Liver (tissue), 9 donors: ENCODE measurements around the gene CAVIN2. TPM values are rescaled to one million over a fixed set of nuclear protein-coding genes. Genes with fewer than 3 reads are reported as not detected.

Experiments used
- DNase-seq: peaks from one replicate; pipeline ENCODE4 v3.0.0-alpha.2; 2017; ENCODE audit warnings: low spot score
- H3K27ac ChIP-seq, 2 donors: one replicate each; pipeline ENCODE4 v1.7.0; 2013; ENCODE audit warnings: inconsistent platforms in 2 of 2, low read length in 2 of 2, control low read depth in 1 of 2, low read depth in 1 of 2, mild to moderate bottlenecking in 1 of 2
- H3K27me3 ChIP-seq, 4 donors: one replicate each; pipeline versions ENCODE4 v1.6.1 to v1.7.0; 2013; ENCODE audit warnings: low read length in 3 of 4, inconsistent platforms in 1 of 4, mild to moderate bottlenecking in 1 of 4, moderate library complexity in 1 of 4; ENCODE audit not compliant: control insufficient read depth in 4 of 4, insufficient read depth in 4 of 4
- H3K36me3 ChIP-seq, 4 donors: one replicate each; pipeline versions ENCODE4 v1.6.1 to v1.7.0; 2013; ENCODE audit warnings: low read length in 3 of 4, mild to moderate bottlenecking in 3 of 4, low read depth in 1 of 4, moderate library complexity in 1 of 4; ENCODE audit not compliant: control insufficient read depth in 4 of 4, insufficient read depth in 3 of 4
- H3K4me1 ChIP-seq, 4 donors: one replicate each; pipeline versions ENCODE4 v1.6.1 to v1.7.0; 2013; ENCODE audit warnings: low read length in 3 of 4, mild to moderate bottlenecking in 3 of 4, moderate library complexity in 1 of 4; ENCODE audit not compliant: control insufficient read depth in 4 of 4, insufficient read depth in 4 of 4
- H3K4me3 ChIP-seq, 3 donors: one replicate each; pipeline versions ENCODE4 v1.6.1 to v1.7.0; 2013; ENCODE audit warnings: low read length in 3 of 3, control low read depth in 1 of 3, low read depth in 1 of 3, mild to moderate bottlenecking in 1 of 3
- H3K9ac ChIP-seq, 2 donors: one replicate each; pipeline ENCODE4 v1.7.0; 2013; ENCODE audit warnings: low read length in 2 of 2, mild to moderate bottlenecking in 2 of 2, moderate library complexity in 2 of 2, control low read depth in 1 of 2, low read depth in 1 of 2
- H3K9me3 ChIP-seq, 4 donors: one replicate each; pipeline versions ENCODE4 v1.6.1 to v1.7.0; 2013; ENCODE audit warnings: low read length in 3 of 4; ENCODE audit not compliant: control insufficient read depth in 4 of 4
- ATF3 ChIP-seq: IDR thresholded peaks from 2 replicates; pipeline ENCODE4 v1.6.1; 2016; ENCODE audit warnings: antibody characterized with exemption
- CTCF ChIP-seq: fragments of 150-350 bp; IDR thresholded peaks from 2 replicates; pipeline ENCODE4 v1.5.1; 2017; ENCODE audit warnings: improper control_type of control experiment, low read depth, low read length; ENCODE audit not compliant: missing input control
- EGR1 ChIP-seq, 2 donors: IDR thresholded peaks; 2 replicates each; pipeline ENCODE4 v1.6.1; 2016 to 2018; ENCODE audit warnings: antibody characterized with exemption in 2 of 2, low read depth in 2 of 2
- FOXA1 ChIP-seq: IDR thresholded peaks from 2 replicates; pipeline ENCODE4 v1.6.1; 2016; ENCODE audit warnings: antibody characterized with exemption
- GABPA ChIP-seq, 2 donors: IDR thresholded peaks in 1 of 2; conservative IDR thresholded peaks in 1 of 2; 2 replicates each; pipeline ENCODE4 v1.6.1; 2016; ENCODE audit warnings: antibody characterized with exemption in 2 of 2, mild to moderate bottlenecking in 1 of 2, moderate library complexity in 1 of 2
- HNF4A ChIP-seq, 2 donors: conservative IDR thresholded peaks; 2 replicates each; pipeline ENCODE4 v1.6.1; 2016; ENCODE audit warnings: antibody characterized with exemption in 2 of 2, mild to moderate bottlenecking in 2 of 2
- HNF4G ChIP-seq: IDR thresholded peaks from 2 replicates; pipeline ENCODE4 v1.6.1; 2016; ENCODE audit warnings: antibody characterized with exemption
- JUND ChIP-seq, 2 donors: IDR thresholded peaks; 2 replicates each; pipeline ENCODE4 v1.6.1; 2016; ENCODE audit warnings: antibody characterized with exemption in 2 of 2
- MAX ChIP-seq: IDR thresholded peaks from 2 replicates; pipeline ENCODE4 v1.6.1; 2016; ENCODE audit warnings: antibody characterized with exemption
- NR2F2 ChIP-seq: IDR thresholded peaks from 2 replicates; pipeline ENCODE4 v1.6.1; 2016; ENCODE audit warnings: antibody characterized with exemption
- RAD21 ChIP-seq, 2 donors: IDR thresholded peaks; 2 replicates each; pipeline ENCODE4 v1.6.1; 2016; ENCODE audit warnings: antibody characterized with exemption in 2 of 2, mild to moderate bottlenecking in 2 of 2
- REST ChIP-seq: IDR thresholded peaks from 2 replicates; pipeline ENCODE4 v1.6.1; 2016; ENCODE audit warnings: antibody characterized with exemption, mild to moderate bottlenecking
- RXRA ChIP-seq, 2 donors: IDR thresholded peaks; 2 replicates each; pipeline ENCODE4 v1.6.1; 2017 to 2018; ENCODE audit warnings: antibody characterized with exemption in 2 of 2, mild to moderate bottlenecking in 1 of 2
- SP1 ChIP-seq: IDR thresholded peaks from 2 replicates; pipeline ENCODE4 v1.6.1; 2018; ENCODE audit warnings: antibody characterized with exemption, mild to moderate bottlenecking
- TAF1 ChIP-seq: conservative IDR thresholded peaks from 2 replicates; pipeline ENCODE4 v1.6.1; 2016; ENCODE audit warnings: antibody characterized with exemption, mild to moderate bottlenecking
- YY1 ChIP-seq: IDR thresholded peaks from 2 replicates; pipeline ENCODE4 v1.6.1; 2016; ENCODE audit warnings: antibody characterized with exemption, mild to moderate bottlenecking
- ZBTB33 ChIP-seq: IDR thresholded peaks from 2 replicates; pipeline ENCODE4 v1.6.1; 2016; ENCODE audit warnings: antibody characterized with exemption
- WGBS: extraction: QIAGEN DNeasy Blood & Tissue Kit; methylation state at CpG from one replicate; pipeline ENCODE4 v1.1.7; 2013; 5-methylcytosine and 5-hydroxymethylcytosine counted together
- polyA plus RNA-seq, 2 donors: library from polyadenylated mRNA; stranded (reverse) in 1 of 2; unstranded in 1 of 2; fragments of 200-250 nt in 1 of 2; fragments of >200 nt in 1 of 2; fragmentation: Nextera tagmentation in 1 of 2; extraction: Ambion mirVana in 1 of 2; gene quantifications; one replicate each; pipeline versions ENCODE4 v1.2.1 to v1.2.3, GENCODE V29; 2013 to 2015
- total RNA-seq, 2 donors: library from RNA; depleted of rRNA; stranded (reverse); fragments of >200 nt; gene quantifications; one replicate each; pipeline ENCODE4 v1.2.3, GENCODE V29; 2014
- donor health status: healthy.
- donor health status: healthy.
- donor health status: healthy.
- donor health status: healthy.
- donor health status: healthy.

The CAVIN2 gene
- total and polyA plus RNA-seq, 4 donors: 13.3 to 20.7 (median 14.0) TPM

- Histone ChIP-seq H3K36me3 (no peaks in the 10 kb centered on the region), H3K27ac (no peak overlapping the region), H3K4me1 (no peaks in the 10 kb centered on the region), H3K9ac (no peak overlapping the region), H3K9me3 (no peaks in the 10 kb centered on the region), H3K27me3 (no peaks in the 10 kb centered on the region), H3K4me3 (no peak overlapping the region)
- TF ChIP-seq ATF3: no peak
- TF ChIP-seq SP1: no peak
- no peak for TF ChIP-seq HNF4A (conservative IDR thresholded peaks at IDR 0.05)
- no peak for TF ChIP-seq HNF4G
- no peak for TF ChIP-seq NR2F2
- TF ChIP-seq CTCF: no peak
- no peak for TF ChIP-seq MAX
- TF ChIP-seq RAD21 (IDR thresholded peaks at IDR 0.05): no peak
- no peak for TF ChIP-seq TAF1
- TF ChIP-seq JUND (IDR thresholded peaks at IDR 0.05): no peak
- TF ChIP-seq FOXA1: no peak
- WGBS: 91% methylated on average over 1 of the region's 1 CpG
- no peak for DNase-seq
Measured at GRCh38 chr2:191860760-191861466, 14.0 kb upstream of the CAVIN2 start.

- H3K9ac ChIP-seq: no peak overlapping the region
- no peaks in the 10 kb centered on the region for H3K9me3 ChIP-seq
- no peak for TF ChIP-seq RAD21 (IDR thresholded peaks at IDR 0.05)
- no peaks in the 10 kb centered on the region for H3K4me1 ChIP-seq
- no peaks in the 10 kb centered on the region for H3K36me3 ChIP-seq
- no peak overlapping the region for H3K4me3 ChIP-seq
- H3K27ac ChIP-seq: no peak overlapping the region
- no peak for DNase-seq
- no peaks in the 10 kb centered on the region for H3K27me3 ChIP-seq
- WGBS: 96% methylated on average over 1 of the region's 1 CpG
Measured at GRCh38 chr2:191859681-191860080, 12.8 kb upstream of the CAVIN2 start.

GRCh38 chr2:191857886-191858285 lies 11.0 kb upstream of the CAVIN2 start:
- Histone ChIP-seq H3K9ac (no peak overlapping the region), H3K27ac (no peak overlapping the region), H3K4me3 (no peak overlapping the region), H3K27me3 (no peaks in the 10 kb centered on the region), H3K4me1 (peaks cover 0 to 1% (median 0%) of the 10 kb centered on the region in 4 donors), H3K36me3 (no peaks in the 10 kb centered on the region), H3K9me3 (no peaks in the 10 kb centered on the region)
- DNase-seq: no peak
- TF ChIP-seq ZBTB33 (no peak), SP1 (no peak), HNF4G (no peak), HNF4A (conservative IDR thresholded peaks at IDR 0.05) (no peak), ATF3 (no peak), YY1 (no peak), EGR1 (IDR thresholded peaks at IDR 0.05; ENCODE audit: low read depth in 2 of 2) (no peak), REST (no peak), NR2F2 (no peak), FOXA1 (no peak), GABPA (IDR thresholded peaks at IDR 0.05 in 1 of 2, conservative IDR thresholded peaks at IDR 0.05 in 1 of 2) (no peak), RXRA (IDR thresholded peaks at IDR 0.05) (no peak)
- WGBS: 89% methylated on average over 3 of the region's 3 CpGs
